ENCODE results near the gene IL17RB.

Gene IL17RB

DNA sequence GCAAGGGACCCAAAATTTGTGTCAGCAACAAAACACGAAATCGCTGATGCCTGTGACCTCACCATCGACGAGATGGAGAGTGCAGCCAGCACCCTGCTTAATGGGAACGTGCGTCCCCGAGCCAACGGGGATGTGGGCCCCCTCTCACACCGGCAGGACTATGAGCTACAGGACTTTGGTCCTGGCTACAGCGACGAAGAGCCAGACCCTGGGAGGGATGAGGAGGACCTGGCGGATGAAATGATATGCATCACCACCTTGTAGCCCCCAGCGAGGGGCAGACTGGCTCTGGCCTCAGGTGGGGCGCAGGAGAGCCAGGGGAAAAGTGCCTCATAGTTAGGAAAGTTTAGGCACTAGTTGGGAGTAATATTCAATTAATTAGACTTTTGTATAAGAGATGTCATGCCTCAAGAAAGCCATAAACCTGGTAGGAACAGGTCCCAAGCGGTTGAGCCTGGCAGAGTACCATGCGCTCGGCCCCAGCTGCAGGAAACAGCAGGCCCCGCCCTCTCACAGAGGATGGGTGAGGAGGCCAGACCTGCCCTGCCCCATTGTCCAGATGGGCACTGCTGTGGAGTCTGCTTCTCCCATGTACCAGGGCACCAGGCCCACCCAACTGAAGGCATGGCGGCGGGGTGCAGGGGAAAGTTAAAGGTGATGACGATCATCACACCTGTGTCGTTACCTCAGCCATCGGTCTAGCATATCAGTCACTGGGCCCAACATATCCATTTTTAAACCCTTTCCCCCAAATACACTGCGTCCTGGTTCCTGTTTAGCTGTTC lies 35.0 kb upstream of the IL17RB start:
- DNase-seq (ENCODE audit: low read depth), result no peak

DNA sequence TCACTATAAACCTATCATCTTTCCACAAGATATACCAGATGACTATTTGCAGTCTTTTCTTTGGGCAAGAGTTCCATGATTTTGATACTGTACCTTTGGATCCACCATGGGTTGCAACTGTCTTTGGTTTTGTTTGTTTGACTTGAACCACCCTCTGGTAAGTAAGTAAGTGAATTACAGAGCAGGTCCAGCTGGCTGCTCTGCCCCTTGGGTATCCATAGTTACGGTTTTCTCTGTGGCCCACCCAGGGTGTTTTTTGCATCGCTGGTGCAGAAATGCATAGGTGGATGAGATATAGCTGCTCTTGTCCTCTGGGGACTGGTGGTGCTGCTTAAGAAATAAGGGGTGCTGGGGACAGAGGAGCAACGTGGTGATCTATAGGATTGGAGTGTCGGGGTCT lies 33.9 kb upstream of the IL17RB start:
- DNase-seq (ENCODE audit: low read depth), result no peak

GRCh38 chr3:53813229-53813628 lies 33.1 kb upstream of the IL17RB start:
- DNase-seq (ENCODE audit: low read depth), result no peak

DNA sequence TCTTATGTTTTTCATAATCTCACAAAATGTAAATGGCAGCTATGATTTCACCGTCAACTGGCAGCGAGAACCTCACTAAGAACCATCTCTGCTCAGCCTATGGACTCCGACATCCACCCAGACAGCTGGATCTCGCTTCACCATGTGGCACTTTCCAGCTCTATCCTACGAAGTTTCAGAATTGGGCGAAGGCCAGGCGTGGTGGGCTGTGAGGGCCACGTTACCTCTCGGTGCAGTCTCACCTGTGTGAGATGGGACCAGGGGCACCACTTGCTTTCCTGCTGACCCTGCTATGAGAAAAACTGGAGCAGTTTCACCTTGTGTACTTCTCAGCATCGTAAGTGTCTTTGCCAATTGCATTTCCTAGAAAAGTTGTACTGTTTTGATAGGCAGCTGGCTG lies 32.5 kb upstream of the IL17RB start:
- DNase-seq (ENCODE audit: low read depth), result no peak

DNA sequence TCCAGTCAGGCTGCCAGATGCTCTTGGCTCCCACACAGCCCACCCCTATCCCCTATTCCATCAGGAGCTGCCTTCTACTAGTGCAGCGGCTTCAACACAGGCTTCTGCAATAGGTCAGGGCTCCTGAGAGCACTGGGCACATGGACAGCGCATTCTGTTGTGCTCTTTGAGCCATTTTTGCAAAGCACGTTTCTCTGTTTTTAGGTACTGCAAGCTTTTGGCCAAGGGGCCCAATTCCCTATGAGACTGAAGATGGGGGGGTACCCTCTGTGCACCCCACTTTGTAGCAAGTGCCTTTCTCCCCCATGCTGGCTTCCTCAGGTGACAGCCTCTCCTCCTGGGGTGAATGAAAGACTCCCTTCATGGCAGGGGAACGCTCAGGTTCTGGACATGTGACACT lies 31.3 kb upstream of the IL17RB start:
- DNase-seq (ENCODE audit: low read depth), result no peak

DNA sequence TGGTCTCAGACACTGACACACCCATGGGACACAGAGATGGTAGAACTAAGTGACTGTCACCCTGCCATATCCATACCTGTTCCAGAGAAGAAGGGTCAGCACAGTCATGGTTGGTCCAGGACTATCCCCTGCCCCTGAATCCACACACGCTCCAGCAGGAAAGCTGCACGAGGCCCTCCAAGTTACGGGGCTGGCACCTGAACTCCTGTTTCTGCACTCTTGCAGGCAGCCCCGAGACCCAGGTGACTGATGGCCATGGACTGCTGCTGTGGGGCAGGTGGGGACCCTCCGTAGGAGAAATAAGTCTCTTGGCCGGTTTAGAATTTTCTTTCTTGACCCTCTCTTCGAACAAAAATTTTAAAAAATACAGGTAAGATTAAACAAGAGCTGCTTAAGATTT lies 30.7 kb upstream of the IL17RB start:
- no peak for DNase-seq (ENCODE audit: low read depth)

DNA sequence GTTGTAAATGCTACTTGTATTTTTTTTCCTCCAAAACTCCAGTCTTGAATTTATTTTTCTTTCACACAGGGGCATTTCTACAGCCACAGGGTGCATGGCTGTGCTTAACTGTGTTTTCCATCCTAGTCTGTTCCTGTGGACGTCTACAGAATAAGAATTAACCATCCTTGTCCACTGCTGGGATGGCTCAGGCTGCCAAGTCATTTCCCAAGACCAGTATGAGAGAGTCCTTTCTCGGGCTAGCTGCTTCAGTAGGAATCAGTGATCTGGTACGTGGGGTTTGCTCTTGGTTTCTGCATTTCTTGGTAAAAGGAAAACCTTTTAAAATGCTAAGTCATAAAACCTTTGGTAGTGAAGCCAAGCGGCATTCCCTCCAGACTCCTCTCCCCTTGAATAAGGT lies 29.9 kb upstream of the IL17RB start:
- DNase-seq (ENCODE audit: low read depth), result no peak

DNA sequence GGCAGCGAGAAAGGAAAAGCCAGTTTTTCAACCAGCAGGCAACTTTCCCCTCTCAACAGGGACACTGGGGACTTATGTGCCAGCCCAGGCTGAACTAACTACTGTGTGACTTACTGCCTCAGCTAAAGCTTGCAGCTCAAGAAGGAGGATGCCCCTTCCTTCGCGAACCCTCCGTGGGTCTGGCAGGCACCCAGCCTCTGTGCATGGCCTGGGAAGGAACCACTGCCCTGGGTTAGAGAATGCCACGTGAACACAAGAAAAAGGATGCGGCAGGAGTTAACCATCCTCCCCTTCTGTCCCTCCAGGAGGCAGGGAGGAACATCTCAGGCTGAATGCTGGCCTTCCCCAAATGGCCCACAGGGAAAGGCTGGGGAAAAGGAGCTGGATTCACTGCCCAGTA lies 29.2 kb upstream of the IL17RB start:
- DNase-seq (ENCODE audit: low read depth), result no peak

- DNase-seq (ENCODE audit: low read depth), result no peak
Measured at GRCh38 chr3:53817809-53818208, 28.6 kb upstream of the IL17RB start.

DNA sequence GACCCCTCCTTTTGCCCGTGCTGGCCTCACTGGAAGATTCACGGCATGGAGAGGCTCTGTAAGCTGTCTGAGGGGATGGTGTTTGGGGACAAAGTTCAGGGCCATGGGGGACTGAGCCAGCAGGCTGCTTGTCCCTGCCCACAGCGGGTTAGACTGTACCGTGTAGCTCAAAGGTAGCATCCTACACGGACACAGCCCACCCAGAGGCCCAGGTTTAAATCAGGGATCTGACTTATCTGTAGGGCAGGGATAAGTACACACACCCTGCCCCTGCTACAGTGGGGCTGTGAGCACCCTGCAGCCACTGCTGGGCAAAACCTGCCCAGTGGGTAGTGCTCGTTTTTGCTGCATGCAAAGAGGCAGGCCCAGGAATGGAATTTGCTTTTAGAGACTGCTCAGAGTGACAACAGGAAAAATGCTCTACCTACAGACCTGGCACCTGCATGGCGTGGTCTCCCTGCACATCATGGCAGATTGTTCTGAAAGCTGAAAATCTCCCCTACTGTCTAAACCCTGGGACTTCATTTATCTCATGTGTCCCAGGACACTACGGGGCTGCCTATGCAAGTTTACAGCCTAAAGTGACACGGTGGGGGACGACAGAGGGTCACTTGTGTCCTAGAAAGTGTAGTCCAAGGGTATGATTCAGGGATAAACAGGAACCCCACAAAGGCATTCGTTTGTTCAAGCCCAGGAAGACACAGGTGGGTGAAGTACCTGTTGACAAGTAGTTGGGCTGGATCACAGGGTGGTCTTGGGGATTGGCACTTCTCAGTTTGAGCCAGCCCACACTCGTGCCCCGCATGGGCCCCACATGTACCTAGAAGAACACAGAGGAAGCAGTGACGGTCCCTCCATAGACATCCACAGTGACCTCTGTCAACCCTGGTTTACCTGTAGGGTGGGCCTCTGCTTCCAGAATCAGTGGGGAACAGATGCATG lies 27.9 kb upstream of the IL17RB start:
- no peak for DNase-seq (ENCODE audit: low read depth)

GRCh38 chr3:53819163-53819868 lies 27.1 kb upstream of the IL17RB start:
- DNase-seq (ENCODE audit: low read depth), result no peak

DNA sequence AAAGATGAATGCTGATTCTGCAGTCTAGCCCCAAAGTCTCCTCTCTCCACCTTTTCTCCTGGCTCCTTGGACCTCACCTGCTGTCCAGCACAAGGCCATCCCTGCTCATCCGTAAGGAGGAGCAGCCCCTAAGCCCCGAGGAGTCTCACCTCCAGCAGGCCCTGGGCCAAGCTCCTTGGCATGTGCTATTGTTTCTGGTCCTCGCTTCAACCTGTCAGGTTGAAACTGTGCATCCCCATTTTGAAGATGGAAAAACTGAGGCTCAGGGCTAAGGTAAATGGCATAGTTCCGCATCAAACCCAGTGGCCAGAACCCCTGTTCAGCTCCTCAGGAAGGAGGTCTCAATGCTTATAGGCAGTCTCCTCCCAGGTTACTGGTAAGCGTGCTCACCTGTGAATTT lies 26.3 kb upstream of the IL17RB start:
- DNase-seq (ENCODE audit: low read depth), result no peak

DNA sequence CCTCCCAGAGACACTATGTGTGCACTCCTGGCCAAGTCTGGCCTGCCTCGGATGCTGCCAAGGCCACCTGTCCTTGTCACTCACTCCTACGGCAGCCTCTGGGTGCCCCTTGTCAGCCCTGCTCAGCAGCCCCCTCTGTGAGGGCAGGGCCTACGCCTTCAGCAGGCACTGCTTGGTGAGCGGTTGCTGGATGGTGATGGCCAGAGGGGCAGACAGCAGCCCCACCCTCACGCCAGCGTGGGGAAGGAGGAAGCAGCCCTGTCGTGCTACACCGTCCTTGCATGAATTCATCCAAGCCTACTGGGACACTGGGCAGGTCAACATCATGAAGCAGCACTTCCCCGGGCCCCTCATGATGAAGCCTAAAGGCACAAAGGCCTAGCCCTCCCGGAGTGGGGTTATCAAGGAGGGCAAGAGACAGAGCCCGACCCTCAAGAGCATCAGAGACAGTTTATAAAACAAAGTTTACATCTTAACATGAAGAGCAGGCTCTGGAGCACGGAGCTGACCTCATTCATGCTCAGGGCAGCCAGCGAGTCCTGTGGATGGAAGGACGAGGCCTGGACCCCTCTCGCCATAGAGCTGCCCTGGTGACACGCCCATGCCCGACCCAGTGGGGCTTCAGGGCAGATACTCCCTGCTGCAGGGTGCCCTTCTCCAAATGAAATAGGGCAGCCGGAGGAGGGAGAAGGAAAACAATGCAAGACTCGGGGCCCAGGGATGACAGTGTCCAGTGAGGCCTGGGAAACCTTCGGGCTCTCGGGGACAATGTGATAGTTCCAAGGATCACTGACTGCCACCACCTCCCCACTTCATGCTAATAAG lies 25.4 kb upstream of the IL17RB start:
- no peak for DNase-seq (ENCODE audit: low read depth)

- DNase-seq (ENCODE audit: low read depth), result no peak
Measured at GRCh38 chr3:53821631-53822121, 24.7 kb upstream of the IL17RB start.

DNA sequence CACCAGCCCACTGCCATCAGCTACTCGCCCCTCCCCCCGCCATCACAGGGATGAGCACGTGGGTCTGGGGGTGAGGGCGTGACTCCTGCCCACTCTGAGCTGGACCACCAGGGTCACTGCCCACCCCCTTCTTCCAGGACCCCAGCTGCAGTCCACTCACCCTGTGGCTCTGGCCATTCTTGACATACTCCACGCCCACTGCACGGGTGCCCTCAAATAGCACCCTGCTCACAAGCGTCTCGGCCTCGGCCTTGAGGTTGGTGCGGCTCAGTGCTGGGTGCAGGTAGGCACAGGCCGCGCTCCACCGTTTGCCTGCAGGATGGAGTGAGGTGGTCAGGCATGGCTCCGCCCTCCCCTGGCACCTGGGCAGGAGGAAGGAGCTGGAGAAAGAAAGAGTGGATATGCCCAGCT lies 24.0 kb upstream of the IL17RB start:
- DNase-seq (ENCODE audit: low read depth), result no peak

- DNase-seq (ENCODE audit: low read depth), result no peak
Measured at GRCh38 chr3:53823026-53823955, 23.1 kb upstream of the IL17RB start.

- no peak for DNase-seq (ENCODE audit: low read depth)
Measured at GRCh38 chr3:53823956-53824657, 22.3 kb upstream of the IL17RB start.

DNA sequence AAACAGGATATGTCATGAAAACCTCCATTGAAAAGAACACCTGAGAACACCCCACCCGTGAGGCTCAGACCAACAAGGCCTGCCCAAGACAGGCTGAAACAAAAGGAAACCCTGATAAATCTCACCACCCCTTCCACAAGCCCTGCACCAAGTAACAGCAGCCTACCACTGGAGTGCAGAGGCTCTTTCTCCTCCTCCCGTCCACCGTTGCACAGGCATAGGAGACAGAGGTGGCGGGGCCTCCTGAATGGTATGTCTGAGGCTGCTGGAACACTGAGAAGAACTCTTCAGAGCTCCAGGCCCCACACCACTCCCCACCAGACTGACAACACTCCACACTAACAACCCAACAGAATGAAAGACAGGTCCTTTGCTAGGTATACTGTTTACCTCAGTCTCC lies 21.6 kb upstream of the IL17RB start:
- DNase-seq (ENCODE audit: low read depth), result no peak

DNA sequence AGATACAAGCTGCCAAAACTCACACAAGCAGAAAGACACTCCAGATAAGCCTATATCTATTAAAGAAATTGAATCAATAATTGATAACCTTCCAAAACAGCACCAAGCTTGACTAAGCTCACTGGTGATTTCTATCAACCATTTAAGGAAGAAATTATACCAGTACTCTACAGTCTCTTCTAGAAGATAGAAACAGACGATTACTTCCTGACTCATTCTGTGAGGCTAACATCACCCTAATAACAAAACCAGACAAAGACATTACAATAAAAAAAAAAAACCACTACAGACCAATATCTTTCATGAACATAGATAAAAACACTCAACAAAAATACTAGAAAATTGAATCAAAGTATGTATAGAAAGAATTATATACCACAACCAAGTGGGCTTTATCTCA lies 20.3 kb upstream of the IL17RB start:
- DNase-seq (ENCODE audit: low read depth), result no peak

- no peak for DNase-seq (ENCODE audit: low read depth)
Measured at GRCh38 chr3:53828581-53828980, 17.8 kb upstream of the IL17RB start.

Data from CMK (cell line).